OCI-LY3 (cell line): ENCODE data around the gene UGT1A9.

Experiments
- H2AFZ ChIP-seq: fragments of 200-600, 300-600 bp; shearing (Covaris generic); 2 replicates; pipeline ENCODE4 v1.6.0; 2014; ENCODE audit warnings: antibody characterized with exemption, low read depth, low read length
- H3K27ac ChIP-seq: fragments of 200-600, 300-600 bp; sonication (generic); 2 replicates; pipeline ENCODE4 v1.5.1; 2014; ENCODE audit warnings: mild to moderate bottlenecking, low read length, moderate library complexity, mixed read lengths
- H3K27me3 ChIP-seq: fragments of 200-600, 300-600 bp; sonication (generic); 2 replicates; pipeline ENCODE4 v1.6.1; 2014; ENCODE audit warnings: low read depth, low read length, mixed read lengths
- H3K36me3 ChIP-seq: fragments of 200-600, 300-600 bp; sonication (generic); replicated peaks from 2 replicates; pipeline ENCODE3; 2014; ENCODE audit warnings: low read depth, low read length, mixed read lengths
- H3K4me1 ChIP-seq: fragments of 300-600, 200-600 bp; sonication (generic); 2 replicates; pipeline ENCODE4 v1.6.1; 2014; ENCODE audit warnings: low read length, mixed read lengths
- H3K4me2 ChIP-seq: fragments of 200-600, 300-600 bp; sonication (generic); 2 replicates; pipeline ENCODE4 v1.6.1; 2014; ENCODE audit warnings: low read length, mixed read lengths
- H3K4me3 ChIP-seq: fragments of 300-600, 200-600 bp; sonication (generic); 2 replicates; pipeline ENCODE4 v1.5.1; 2014; ENCODE audit warnings: antibody characterized with exemption, mild to moderate bottlenecking, low read length, moderate library complexity
- H3K79me2 ChIP-seq: fragments of 300-600, 200-600 bp; shearing (Covaris generic); 2 replicates; pipeline ENCODE4 v1.6.1; 2014; ENCODE audit warnings: mild to moderate bottlenecking, low read length, mixed read lengths
- H3K9ac ChIP-seq: fragments of 300-600, 200-600 bp; shearing (Covaris generic); 2 replicates; pipeline ENCODE4 v1.6.0; 2014; ENCODE audit warnings: mild to moderate bottlenecking, low read length, moderate library complexity
- H3K9me3 ChIP-seq: fragments of 200-600, 300-600 bp; shearing (Covaris generic); 2 replicates; pipeline ENCODE4 v1.6.1; 2014; ENCODE audit warnings: low read length, mixed read lengths; ENCODE audit not compliant: insufficient read depth
- H4K20me1 ChIP-seq: fragments of 200-600, 300-600 bp; sonication (generic); 2 replicates; pipeline ENCODE4 v1.6.1; 2016; ENCODE audit warnings: low read length, mixed read lengths; ENCODE audit not compliant: insufficient read depth
- CTCF ChIP-seq: fragments of 200-600, 300-600 bp; sonication (generic); IDR thresholded peaks from 2 replicates; pipeline ENCODE4 v1.5.1; 2014; ENCODE audit warnings: antibody characterized with exemption, low read length, low read depth
- EZH2phosphoT487 ChIP-seq: fragments of 200-600 bp; shearing (Covaris generic); IDR thresholded peaks from 2 replicates; pipeline ENCODE4 v1.6.1; 2018; ENCODE audit warnings: antibody characterized with exemption, mixed run types, low read depth

The UGT1A9 gene

DNA sequence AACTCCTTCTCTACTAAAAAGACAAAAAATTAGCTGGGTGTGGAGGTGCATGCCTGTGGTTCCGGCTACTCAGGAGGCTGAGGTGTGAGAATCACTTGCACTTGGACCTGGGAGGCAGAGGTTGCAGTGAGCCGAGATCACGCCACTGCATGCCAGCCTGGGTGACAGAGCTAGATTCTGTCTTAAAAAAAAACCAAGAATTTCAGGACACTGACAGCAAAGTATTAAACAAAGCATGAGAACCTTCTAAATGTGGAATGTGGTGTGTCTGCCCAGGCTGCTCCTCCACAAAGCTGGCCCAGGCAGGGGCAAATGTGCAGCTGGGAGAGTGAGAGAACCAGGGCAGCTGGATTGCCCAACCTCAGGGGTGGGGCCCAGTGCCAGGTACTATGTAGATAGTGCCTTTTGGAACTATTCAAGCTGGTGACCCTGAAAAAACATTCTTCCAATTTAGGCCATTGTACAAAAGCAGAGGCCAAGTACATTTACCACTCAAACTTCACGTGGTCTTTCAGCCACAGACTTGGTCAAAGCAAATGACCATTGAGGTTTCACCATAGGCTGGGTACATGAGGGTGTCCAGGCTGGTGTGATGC is 34.3 kb downstream of the UGT1A9 start:
- Histone ChIP-seq H3K4me3 (no peak overlapping the region), H2AFZ (no peak overlapping the region), H3K27me3 (no peaks in the 10 kb centered on the region), H3K4me1 (no peaks in the 10 kb centered on the region), H3K36me3 (no peaks in the 10 kb centered on the region), H3K79me2 (no peaks in the 10 kb centered on the region), H3K4me2 (no peak overlapping the region), H3K9me3 (no peaks in the 10 kb centered on the region), H3K27ac (no peak overlapping the region), H3K9ac (no peak overlapping the region), H4K20me1 (no peaks in the 10 kb centered on the region)
- no peak for TF ChIP-seq EZH2phosphoT487
- no peak for TF ChIP-seq CTCF

DNA sequence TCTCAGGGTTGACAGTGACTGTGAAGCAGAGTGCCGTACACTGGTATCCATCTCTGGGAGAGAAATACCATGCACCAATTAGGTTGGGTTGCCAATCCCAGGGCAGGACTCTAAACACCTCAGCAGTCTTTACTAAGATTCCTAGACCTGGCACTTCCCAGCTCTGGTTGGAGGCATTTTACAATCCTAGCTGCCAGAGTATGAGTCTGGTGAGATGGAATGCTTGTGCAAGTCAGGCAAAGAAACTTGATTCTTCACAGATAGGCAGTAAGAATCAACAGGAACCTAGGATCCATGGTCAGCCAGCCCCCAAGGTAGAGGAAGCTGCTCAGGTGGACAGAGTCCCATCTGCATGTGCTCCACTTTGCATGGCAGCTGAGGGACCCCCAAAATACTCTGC is 35.0 kb downstream of the UGT1A9 start:
- no peaks in the 10 kb centered on the region for H3K79me2 ChIP-seq
- no peaks in the 10 kb centered on the region for H3K36me3 ChIP-seq
- H3K4me1 ChIP-seq = no peaks in the 10 kb centered on the region

GRCh38 chr2:233707940-233708644 is 36.4 kb downstream of the UGT1A9 start:
- Histone ChIP-seq H3K79me2 (no peaks in the 10 kb centered on the region), H3K9ac (no peak overlapping the region), H3K27ac (no peak overlapping the region), H3K9me3 (no peaks in the 10 kb centered on the region), H3K4me3 (no peak overlapping the region), H2AFZ (no peak overlapping the region), H3K4me1 (no peaks in the 10 kb centered on the region), H4K20me1 (no peaks in the 10 kb centered on the region), H3K4me2 (no peak overlapping the region), H3K27me3 (no peaks in the 10 kb centered on the region), H3K36me3 (no peaks in the 10 kb centered on the region)
- TF ChIP-seq CTCF = no peak
- TF ChIP-seq EZH2phosphoT487 = no peak

More for the DNA sequence above, 35.0 kb downstream of the UGT1A9 start:
- H3K27ac ChIP-seq = no peak overlapping the region
- TF ChIP-seq CTCF (no peak), EZH2phosphoT487 (no peak)
- no peaks in the 10 kb centered on the region for H4K20me1 ChIP-seq
- H3K4me3 ChIP-seq = no peak overlapping the region
- H3K27me3 ChIP-seq = no peaks in the 10 kb centered on the region
- H2AFZ ChIP-seq = no peak overlapping the region
- H3K9ac ChIP-seq = no peak overlapping the region
- H3K9me3 ChIP-seq = no peaks in the 10 kb centered on the region
- no peak overlapping the region for H3K4me2 ChIP-seq

GRCh38 chr2:233708942-233709341 is 37.2 kb downstream of the UGT1A9 start:
- H3K4me3 ChIP-seq = no peak overlapping the region
- H3K79me2 ChIP-seq = no peaks in the 10 kb centered on the region
- H3K27ac ChIP-seq = no peak overlapping the region
- H4K20me1 ChIP-seq = no peaks in the 10 kb centered on the region
- no peaks in the 10 kb centered on the region for H3K36me3 ChIP-seq
- H3K4me1 ChIP-seq = no peaks in the 10 kb centered on the region
- H2AFZ ChIP-seq = no peak overlapping the region
- H3K4me2 ChIP-seq = no peak overlapping the region
- no peaks in the 10 kb centered on the region for H3K27me3 ChIP-seq
- TF ChIP-seq EZH2phosphoT487 = no peak
- no peak for TF ChIP-seq CTCF
- H3K9ac ChIP-seq = no peak overlapping the region
- H3K9me3 ChIP-seq = no peaks in the 10 kb centered on the region
